ENCODE results near the gene LPIN2. TPM values are rescaled to one million over a fixed set of nuclear protein-coding genes. Genes with fewer than 3 reads are reported as not detected.

The LPIN2 gene
- total RNA-seq, 1 donor from 2014 or later = 11.6 TPM

GRCh38 chr18:3041843-3042242, 28.9 kb upstream of the LPIN2 start:
- no peaks in the 10 kb centered on the region for H3K9me3 ChIP-seq
- no peak overlapping the region for H3K4me3 ChIP-seq
- H3K4me1 ChIP-seq = peaks cover 3 to 7% of the 10 kb centered on the region in 2 donors
- TF ChIP-seq CTCF (IDR thresholded peaks at IDR 0.05) = no peak
- no peaks in the 10 kb centered on the region for H3K27me3 ChIP-seq
- DNase-seq (ENCODE audit: low spot score in 2 of 2) = no peak
- no peaks in the 10 kb centered on the region for H3K36me3 ChIP-seq
- intact Hi-C loops (cut with DNase I) = no loop called here
- no peak overlapping the region for H3K27ac ChIP-seq

- DNase-seq (ENCODE audit: low spot score in 2 of 2) = no peak
- Histone ChIP-seq H3K4me1 (peaks cover 3 to 7% of the 10 kb centered on the region in 2 donors), H3K27me3 (no peaks in the 10 kb centered on the region), H3K9me3 (no peaks in the 10 kb centered on the region), H3K36me3 (no peaks in the 10 kb centered on the region), H3K27ac (no peak overlapping the region), H3K4me3 (no peak overlapping the region)
- intact Hi-C loops (cut with DNase I) = no loop called here
- TF ChIP-seq CTCF (IDR thresholded peaks at IDR 0.05) = no peak
Observed at GRCh38 chr18:3040881-3041280, 27.9 kb upstream of the LPIN2 start.

GRCh38 chr18:3040173-3040572, 27.2 kb upstream of the LPIN2 start:
- peaks cover 3 to 7% of the 10 kb centered on the region in 2 donors for H3K4me1 ChIP-seq
- H3K27me3 ChIP-seq = no peaks in the 10 kb centered on the region
- H3K4me3 ChIP-seq = no peak overlapping the region
- no peaks in the 10 kb centered on the region for H3K36me3 ChIP-seq
- H3K9me3 ChIP-seq = no peaks in the 10 kb centered on the region
- H3K27ac ChIP-seq = no peak overlapping the region
- no peak for DNase-seq (ENCODE audit: low spot score in 2 of 2)
- intact Hi-C loops (cut with DNase I) = no loop called here
- TF ChIP-seq CTCF (IDR thresholded peaks at IDR 0.05) = no peak

GRCh38 chr18:3037423-3037915, 24.5 kb upstream of the LPIN2 start:
- DNase-seq (ENCODE audit: low spot score in 2 of 2) = peak in 1 of 2 donors; percentile 75
- peak overlapping the region; percentile 49 to 57 for H3K27ac ChIP-seq
- TF ChIP-seq CTCF (IDR thresholded peaks at IDR 0.05) = no peak

GRCh38 chr18:3036108-3036507, 23.2 kb upstream of the LPIN2 start:
- no peaks in the 10 kb centered on the region for H3K27me3 ChIP-seq
- no peak overlapping the region for H3K4me3 ChIP-seq
- no peaks in the 10 kb centered on the region for H3K36me3 ChIP-seq
- no peaks in the 10 kb centered on the region for H3K9me3 ChIP-seq
- no peak for TF ChIP-seq CTCF (IDR thresholded peaks at IDR 0.05)
- peaks cover 3 to 7% of the 10 kb centered on the region in 2 donors for H3K4me1 ChIP-seq
- DNase-seq (ENCODE audit: low spot score in 2 of 2) = no peak
- intact Hi-C loops (cut with DNase I) = loop anchor here (2.0 kb wide), 1 partner anchor 23 kb away; the partner anchor contains the start of gene LPIN2
- H3K27ac ChIP-seq = no peak overlapping the region

More at GRCh38 chr18:3037423-3037915, 24.5 kb upstream of the LPIN2 start:
- Histone ChIP-seq H3K4me1 (peaks cover 3 to 7% of the 10 kb centered on the region in 2 donors), H3K27me3 (no peaks in the 10 kb centered on the region), H3K36me3 (no peaks in the 10 kb centered on the region), H3K9me3 (no peaks in the 10 kb centered on the region), H3K4me3 (no peak overlapping the region)
- intact Hi-C loops (cut with DNase I) = loop anchor here (2.0 kb wide), 1 partner anchor 25 kb away; the partner anchor contains the start of gene LPIN2
